Mammary epithelial cell (primary cell): Measurements from ENCODE around the gene SLC5A10.

Experiments
- CTCF ChIP-seq, 2 donors: IDR thresholded peaks in 1 of 2; conservative IDR thresholded peaks in 1 of 2; 2 replicates each; pipeline ENCODE4 v1.5.1; 2011 to 2012; ENCODE audit warnings: inconsistent platforms in 2 of 2, low read length in 2 of 2, mild to moderate bottlenecking in 2 of 2, control low read depth in 1 of 2, low read depth in 1 of 2; ENCODE audit not compliant: insufficient read depth in 1 of 2; ENCODE audit errors: extremely low read depth in 1 of 2
- EZH2 ChIP-seq: IDR thresholded peaks from 2 replicates; pipeline ENCODE4 v1.6.1; 2012; ENCODE audit warnings: low read length, inconsistent platforms, borderline replicate concordance

GRCh38 chr17:19010729-19011505 is 59.0 kb downstream of the SLC5A10 start:
- TF ChIP-seq CTCF (conservative IDR thresholded peaks at IDR 0.05 in 1 of 2, IDR thresholded peaks at IDR 0.05 in 1 of 2; ENCODE audit: extremely low read depth in 1 of 2, insufficient read depth in 1 of 2, low read depth in 1 of 2, low read length in 2 of 2) (no peak), EZH2 (no peak)
